ENCODE data around the gene STK35.

DNA sequence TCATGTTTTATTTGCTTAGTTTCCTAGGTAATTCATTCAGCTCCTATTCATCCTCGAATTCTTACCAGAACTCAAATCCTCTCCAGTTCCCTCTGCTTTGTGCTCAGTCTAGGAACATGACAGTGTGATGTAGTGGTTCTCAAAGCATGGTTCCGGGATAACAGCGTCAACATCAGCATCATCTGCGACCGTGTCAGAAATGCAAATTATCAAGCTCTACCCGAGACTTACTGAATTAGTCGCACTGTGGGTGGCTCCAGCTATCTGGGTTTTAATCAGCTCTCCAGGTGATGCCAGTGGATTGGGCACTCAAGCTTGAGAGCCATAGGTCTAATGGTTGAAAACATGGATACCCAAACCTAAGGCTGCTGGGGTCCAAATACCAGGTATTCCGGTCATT is 7.7 kb upstream of the STK35 start:
- TF ChIP-seq, protein P1, sequence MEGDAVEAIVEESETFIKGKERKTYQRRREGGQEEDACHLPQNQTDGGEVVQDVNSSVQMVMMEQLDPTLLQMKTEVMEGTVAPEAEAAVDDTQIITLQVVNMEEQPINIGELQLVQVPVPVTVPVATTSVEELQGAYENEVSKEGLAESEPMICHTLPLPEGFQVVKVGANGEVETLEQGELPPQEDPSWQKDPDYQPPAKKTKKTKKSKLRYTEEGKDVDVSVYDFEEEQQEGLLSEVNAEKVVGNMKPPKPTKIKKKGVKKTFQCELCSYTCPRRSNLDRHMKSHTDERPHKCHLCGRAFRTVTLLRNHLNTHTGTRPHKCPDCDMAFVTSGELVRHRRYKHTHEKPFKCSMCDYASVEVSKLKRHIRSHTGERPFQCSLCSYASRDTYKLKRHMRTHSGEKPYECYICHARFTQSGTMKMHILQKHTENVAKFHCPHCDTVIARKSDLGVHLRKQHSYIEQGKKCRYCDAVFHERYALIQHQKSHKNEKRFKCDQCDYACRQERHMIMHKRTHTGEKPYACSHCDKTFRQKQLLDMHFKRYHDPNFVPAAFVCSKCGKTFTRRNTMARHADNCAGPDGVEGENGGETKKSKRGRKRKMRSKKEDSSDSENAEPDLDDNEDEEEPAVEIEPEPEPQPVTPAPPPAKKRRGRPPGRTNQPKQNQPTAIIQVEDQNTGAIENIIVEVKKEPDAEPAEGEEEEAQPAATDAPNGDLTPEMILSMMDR (conservative IDR thresholded peaks at IDR 0.05; ENCODE audit: low read depth, low read length) = no peak
- TF ChIP-seq EZH2 (IDR thresholded peaks at IDR 0.05; ENCODE audit: borderline replicate concordance, low read depth, low read length, poor library complexity, severe bottlenecking) = no peak

All from A673 (cell line).